Glomerular endothelial cell (primary cell): ENCODE measurements around the gene CLRN2. TPM values are rescaled to one million over a fixed set of nuclear protein-coding genes. Genes with fewer than 3 reads are reported as not detected.
"Not testable (repeated sequence)": the region's sequence is repeated elsewhere in the genome, so short reads cannot be mapped to it uniquely, and the experiment has no call there.

ENCODE experiments used
- DNase-seq: peaks from one replicate; pipeline ENCODE4 v3.0.0-alpha.2; 2011; ENCODE audit warnings: low read depth, low spot score; ENCODE audit errors: extremely low read depth
- total RNA-seq: library from RNA; depleted of rRNA; stranded (reverse); fragments of >200 nt; gene quantifications from 2 replicates; pipeline ENCODE4 v1.2.3, GENCODE V29; 2015

CLRN2 gene
- total RNA-seq, 1 donor from 2014 or later: not detected

- DNase-seq: no peak
These were observed 29.2 kb downstream of the CLRN2 start for GRCh38 chr4:17544205-17544604.

- DNase-seq: no peak
These were observed 29.9 kb downstream of the CLRN2 start for GRCh38 chr4:17544831-17545234.

GRCh38 chr4:17545374-17546140 lies 30.6 kb downstream of the CLRN2 start:
- no peak for DNase-seq

GRCh38 chr4:17546222-17546621 lies 31.3 kb downstream of the CLRN2 start:
- DNase-seq: no peak

GRCh38 chr4:17546678-17547077 lies 31.7 kb downstream of the CLRN2 start:
- no peak for DNase-seq

DNA sequence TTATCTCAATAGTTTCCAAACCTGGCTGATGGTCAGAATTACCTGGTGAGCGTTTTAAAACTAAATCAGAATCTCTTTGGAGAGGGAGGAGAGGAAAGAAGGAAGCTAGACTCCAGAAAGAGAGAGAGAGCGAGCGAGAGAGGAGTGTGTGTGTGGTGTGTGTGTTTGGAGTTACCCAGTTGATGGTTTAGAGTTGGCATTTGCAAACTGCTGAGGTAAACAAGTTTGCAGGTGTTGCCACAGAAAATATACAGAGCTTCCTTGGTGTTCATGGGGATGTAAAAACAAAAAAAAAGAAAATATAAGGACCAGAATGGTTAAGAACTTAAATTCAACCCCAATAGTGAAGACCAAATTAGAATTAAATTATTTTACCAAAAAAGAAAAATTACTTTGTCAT lies 35.6 kb downstream of the CLRN2 start:
- DNase-seq: no peak

- DNase-seq: no peak
These were observed 37.5 kb downstream of the CLRN2 start for GRCh38 chr4:17552427-17552826.

DNA sequence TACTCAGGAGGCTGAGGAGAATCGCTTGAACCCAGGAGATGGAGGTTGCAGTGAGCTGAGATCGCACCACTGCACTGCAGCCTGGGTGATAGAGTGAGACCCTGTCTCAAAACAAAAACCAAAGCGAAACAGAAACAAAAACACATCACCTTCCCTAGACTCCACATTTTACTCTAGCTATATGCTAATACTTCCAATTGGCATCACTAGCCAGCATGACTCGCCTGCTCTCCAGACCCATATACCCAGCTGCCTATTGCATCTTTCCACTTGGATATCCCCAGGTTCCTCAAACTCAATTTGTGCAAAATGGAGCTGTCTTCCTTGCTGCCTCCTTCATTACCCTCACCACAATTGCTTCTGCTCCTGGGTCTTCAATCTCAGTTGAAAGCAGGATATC lies 39.6 kb downstream of the CLRN2 start:
- DNase-seq: no peak

DNA sequence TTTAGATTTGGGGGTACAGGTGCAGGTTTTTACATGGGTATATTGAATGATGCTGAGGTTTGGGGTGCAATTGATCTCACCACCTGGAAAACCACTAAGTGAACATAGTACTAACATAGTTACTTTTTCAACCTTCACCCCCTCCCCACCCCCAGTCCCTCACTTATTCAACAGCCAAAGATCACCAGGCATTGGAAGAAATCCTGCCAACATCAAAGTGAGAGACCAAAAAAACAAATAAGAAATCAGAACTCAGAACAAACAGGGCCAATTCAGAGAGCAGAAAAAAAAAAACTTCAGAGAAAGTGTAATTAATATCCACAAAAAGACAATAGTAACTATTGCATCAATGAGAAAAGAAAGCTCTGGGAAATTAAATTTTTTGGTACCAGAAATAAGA lies 41.5 kb downstream of the CLRN2 start:
- no peak for DNase-seq

GRCh38 chr4:17557880-17558279 lies 42.9 kb downstream of the CLRN2 start:
- DNase-seq: no peak

DNA sequence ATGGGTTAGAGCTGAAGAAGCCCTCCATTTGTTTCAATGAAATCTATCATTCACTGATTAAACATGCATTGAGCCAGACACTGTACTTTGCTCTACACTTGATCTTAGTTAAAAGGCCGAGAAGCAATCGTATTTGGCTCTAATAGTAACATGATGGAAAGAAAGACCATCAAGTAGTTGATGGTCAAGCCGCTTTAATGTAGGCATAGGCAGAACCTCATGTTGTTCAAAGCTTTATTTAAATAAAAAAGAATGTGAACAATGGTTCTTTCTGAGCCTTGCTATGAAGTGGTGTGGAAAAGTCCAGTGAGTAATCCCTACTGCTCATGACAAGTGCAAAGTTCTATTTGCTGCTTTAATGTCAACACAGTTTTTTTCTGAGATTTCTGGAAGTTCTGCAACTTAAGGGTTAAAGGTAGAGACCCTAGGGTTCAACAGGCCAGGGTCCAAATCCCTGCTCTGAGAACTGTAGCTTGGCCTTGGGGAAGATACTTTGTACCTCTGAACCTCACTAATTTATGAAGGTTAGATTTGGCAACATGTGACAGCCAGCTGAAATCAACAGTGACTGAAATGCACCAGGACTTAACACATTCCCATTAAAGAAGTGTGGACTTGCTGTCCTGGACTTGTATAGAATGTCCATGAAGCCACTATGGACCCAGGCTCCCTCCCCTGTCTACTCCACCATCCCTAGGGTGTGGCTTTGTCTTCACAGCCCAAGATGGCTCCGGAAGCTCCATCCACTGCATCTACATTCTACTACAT lies 44.2 kb downstream of the CLRN2 start:
- no peak for DNase-seq

DNA sequence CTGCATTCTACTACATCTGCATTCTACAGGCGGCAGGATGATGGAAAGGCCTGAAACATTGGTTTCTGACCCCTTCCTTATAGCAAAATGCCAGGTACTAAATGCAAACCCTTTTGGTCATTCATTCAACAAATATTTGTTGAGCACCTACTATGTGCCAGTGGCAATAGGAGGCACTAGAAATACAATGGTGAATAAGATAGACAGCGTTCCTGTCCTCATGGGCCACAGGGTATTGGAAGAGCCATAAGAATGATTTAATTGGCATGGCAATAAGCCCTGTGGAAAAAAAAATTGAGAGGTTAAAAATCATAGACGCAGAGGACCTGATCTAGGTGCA lies 44.7 kb downstream of the CLRN2 start:
- DNase-seq: no peak

GRCh38 chr4:17560065-17560673 lies 45.2 kb downstream of the CLRN2 start:
- no peak for DNase-seq

GRCh38 chr4:17561195-17561909 lies 46.4 kb downstream of the CLRN2 start:
- DNase-seq: no peak

GRCh38 chr4:17562157-17562556 lies 47.2 kb downstream of the CLRN2 start:
- DNase-seq: no peak

- no peak for DNase-seq
These were observed 50.9 kb downstream of the CLRN2 start for GRCh38 chr4:17565846-17566245.

GRCh38 chr4:17567271-17567670 lies 52.3 kb downstream of the CLRN2 start:
- DNase-seq: no peak

DNA sequence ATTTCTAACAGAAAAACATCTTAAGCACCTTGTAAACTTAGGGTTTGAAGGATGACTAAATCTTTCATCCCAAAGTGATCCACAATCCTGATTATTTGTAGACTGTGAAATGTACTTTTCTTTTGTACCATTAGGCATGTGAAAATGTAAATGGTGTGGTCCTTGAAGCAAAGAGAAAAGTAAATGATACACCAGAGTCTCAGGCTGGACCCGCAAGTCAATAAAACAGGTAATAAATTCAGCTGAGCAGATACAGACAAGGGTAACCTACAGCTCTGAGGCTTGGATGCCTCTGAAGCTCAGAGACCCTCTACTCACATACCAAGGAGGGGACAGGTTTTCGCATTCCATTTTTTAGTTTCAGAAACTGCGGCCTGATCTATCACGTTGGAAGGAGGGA lies 59.2 kb downstream of the CLRN2 start:
- DNase-seq: no peak

- DNase-seq: not testable (repeated sequence)
These were observed 60.2 kb downstream of the CLRN2 start for GRCh38 chr4:17575177-17575576.
